Immature natural killer cell (primary cell): ENCODE measurements around the gene FADS3. TPM values are rescaled to one million over a fixed set of nuclear protein-coding genes. Genes with fewer than 3 reads are reported as not detected.

Source experiments
- DNase-seq, 3 donors: peaks; one replicate each; pipeline ENCODE4 v3.0.0; 2022; ENCODE audit warnings: mixed read lengths in 1 of 3
- H3K27ac Mint-ChIP-seq, 6 donors: one replicate each; pipeline ENCODE4 v1.8.0; 2020; ENCODE audit warnings: mixed read lengths in 6 of 6, mild to moderate bottlenecking in 5 of 6, inconsistent platforms in 4 of 6, moderate library complexity in 3 of 6
- H3K27me3 Mint-ChIP-seq, 3 donors: one replicate each; pipeline ENCODE4 v1.8.0; 2020 to 2021; ENCODE audit warnings: low read depth in 3 of 3, mild to moderate bottlenecking in 3 of 3, mixed read lengths in 3 of 3, moderate library complexity in 3 of 3, inconsistent platforms in 1 of 3
- H3K36me3 Mint-ChIP-seq, 3 donors: one replicate each; pipeline ENCODE4 v1.8.0; 2020; ENCODE audit warnings: mixed read lengths in 3 of 3, inconsistent platforms in 2 of 3, mild to moderate bottlenecking in 2 of 3
- H3K4me1 Mint-ChIP-seq, 2 donors: one replicate each; pipeline ENCODE4 v1.8.0; 2020; ENCODE audit warnings: inconsistent platforms in 2 of 2, mild to moderate bottlenecking in 2 of 2, mixed read lengths in 2 of 2, moderate library complexity in 1 of 2
- H3K4me3 Mint-ChIP-seq, 5 donors: one replicate each; pipeline ENCODE4 v1.8.0; 2020; ENCODE audit warnings: mild to moderate bottlenecking in 5 of 5, mixed read lengths in 5 of 5, inconsistent platforms in 3 of 5, moderate library complexity in 3 of 5
- H3K9me3 Mint-ChIP-seq, 6 donors: one replicate each; pipeline ENCODE4 v1.8.0; 2020; ENCODE audit warnings: mild to moderate bottlenecking in 6 of 6, mixed read lengths in 6 of 6, inconsistent platforms in 4 of 6, moderate library complexity in 3 of 6
- polyA plus RNA-seq, 3 donors: library from polyadenylated mRNA; unstranded; fragments of 300-500 nt; fragmentation: Illumina TruSeq; gene quantifications; one replicate each; pipeline ENCODE4 v1.2.3, GENCODE V29; 2021

Gene FADS3, protein sequence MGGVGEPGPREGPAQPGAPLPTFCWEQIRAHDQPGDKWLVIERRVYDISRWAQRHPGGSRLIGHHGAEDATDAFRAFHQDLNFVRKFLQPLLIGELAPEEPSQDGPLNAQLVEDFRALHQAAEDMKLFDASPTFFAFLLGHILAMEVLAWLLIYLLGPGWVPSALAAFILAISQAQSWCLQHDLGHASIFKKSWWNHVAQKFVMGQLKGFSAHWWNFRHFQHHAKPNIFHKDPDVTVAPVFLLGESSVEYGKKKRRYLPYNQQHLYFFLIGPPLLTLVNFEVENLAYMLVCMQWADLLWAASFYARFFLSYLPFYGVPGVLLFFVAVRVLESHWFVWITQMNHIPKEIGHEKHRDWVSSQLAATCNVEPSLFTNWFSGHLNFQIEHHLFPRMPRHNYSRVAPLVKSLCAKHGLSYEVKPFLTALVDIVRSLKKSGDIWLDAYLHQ
- 1 to 10 TPM; 3.2 to 6.2 (median 3.9) TPM for polyA plus RNA-seq

DNA sequence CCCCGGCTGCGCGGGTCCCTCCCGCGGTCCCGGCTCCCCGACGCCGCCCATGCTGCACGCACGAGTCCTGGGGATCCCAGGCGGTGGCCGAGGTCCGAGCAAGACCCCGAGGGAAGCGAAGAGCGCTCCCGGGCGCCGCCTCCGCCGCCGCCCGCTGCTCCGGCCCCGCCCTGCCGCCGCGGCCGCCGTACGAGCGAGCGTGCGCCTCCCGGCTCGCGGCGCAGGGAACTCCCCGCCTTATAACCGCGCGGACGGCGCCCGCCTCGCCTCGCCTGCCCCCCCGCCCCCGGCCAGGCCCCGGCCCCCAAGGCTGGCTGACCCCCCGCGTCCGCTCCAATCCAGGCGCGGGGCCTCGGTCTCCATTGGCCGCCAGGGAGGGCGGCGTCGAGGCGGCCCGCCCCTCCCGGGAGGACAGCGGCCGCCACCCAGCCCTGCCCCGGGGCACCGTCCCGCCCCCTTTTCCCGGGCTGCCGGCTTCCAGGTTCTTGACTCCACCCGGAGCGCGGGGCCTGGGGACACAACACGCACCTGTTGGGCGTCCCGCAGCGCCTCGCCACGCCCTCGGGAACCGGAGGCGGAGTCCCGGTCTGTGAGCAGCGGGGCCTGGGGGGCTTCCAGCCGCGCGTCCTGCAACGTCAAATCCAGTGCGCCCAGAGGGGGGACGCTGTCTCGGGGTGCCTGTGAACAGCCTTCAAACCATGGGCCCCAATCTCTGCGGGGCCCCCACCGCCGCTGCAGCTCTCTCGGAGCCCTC lies at the start of gene FADS3:
Gene FADS3, minus strand, starts transcription at position 215 of the 754 bp plus-strand sequence. Its CDS starts 164 bp downstream, at position 51.
- DNase-seq: peak; percentile 59 to 63 (median 61)
- H3K4me1 Mint-ChIP-seq: peaks cover 5 to 6% of the 10 kb centered on the region in 2 donors
- H3K36me3 Mint-ChIP-seq: no peaks in the 10 kb centered on the region
- H3K9me3 Mint-ChIP-seq: no peaks in the 10 kb centered on the region
- peak within 1 kb of the TSS in 5 of 6 donors; percentile 17 to 82 (median 49) for H3K27ac Mint-ChIP-seq
- H3K27me3 Mint-ChIP-seq: peaks cover 0 to 9% (median 0%) of the 10 kb centered on the region in 3 donors
- H3K4me3 Mint-ChIP-seq: peak within 1 kb of the TSS; percentile 80 to 88 (median 81)

DNA sequence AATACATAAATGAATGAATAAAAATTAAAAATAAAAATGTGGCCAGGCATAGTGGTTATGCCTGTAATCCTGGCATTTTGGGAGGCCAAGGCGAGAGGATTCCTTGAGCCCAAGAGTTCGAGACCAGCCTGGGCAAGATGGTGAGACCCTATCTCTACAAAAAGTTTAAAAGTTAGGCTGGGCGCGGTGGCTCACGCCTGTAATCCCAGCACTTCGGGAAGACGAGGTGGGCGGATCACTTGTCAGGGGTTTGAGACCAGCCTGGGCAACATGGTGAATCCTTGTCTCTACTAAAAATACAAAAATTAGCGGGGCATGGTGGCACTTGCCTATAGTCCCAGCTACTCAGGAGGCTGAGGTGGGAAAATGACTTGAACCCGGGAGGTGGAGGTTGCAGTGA lies 49.1 kb upstream of the FADS3 start:
- Mint-ChIP-seq H3K4me1 (no peaks in the 10 kb centered on the region), H3K27ac (no peak overlapping the region), H3K36me3 (peaks cover 0 to 10% (median 0%) of the 10 kb centered on the region in 3 donors), H3K9me3 (peaks cover 2 to 16% (median 4%) of the 10 kb centered on the region in 6 donors), H3K4me3 (no peak overlapping the region), H3K27me3 (peaks cover 1 to 19% (median 4%) of the 10 kb centered on the region in 3 donors)
- DNase-seq: no peak

DNA sequence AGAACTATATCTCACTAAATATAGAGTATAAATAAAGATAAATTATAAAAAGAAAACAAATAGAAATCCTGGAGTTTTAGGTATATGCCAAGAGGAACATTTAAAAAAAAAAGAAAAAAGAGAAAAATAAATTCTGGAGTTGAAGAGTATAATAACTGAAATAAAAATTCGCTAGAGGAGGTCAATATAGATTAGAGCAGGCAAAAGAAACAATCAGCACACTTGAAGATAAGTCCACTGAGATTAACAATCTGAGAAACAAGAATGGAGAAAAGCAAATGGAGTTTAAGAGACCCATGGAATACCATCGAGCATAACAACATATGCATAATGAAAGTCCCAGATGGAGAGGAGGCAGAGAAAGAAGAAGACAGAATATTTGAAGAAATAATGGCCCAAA lies 44.5 kb upstream of the FADS3 start:
- H3K4me1 Mint-ChIP-seq: no peaks in the 10 kb centered on the region
- no peak overlapping the region for H3K4me3 Mint-ChIP-seq
- H3K27ac Mint-ChIP-seq: no peak overlapping the region
- peaks cover 2 to 21% (median 6%) of the 10 kb centered on the region in 6 donors for H3K9me3 Mint-ChIP-seq
- H3K27me3 Mint-ChIP-seq: peaks cover 1 to 29% (median 13%) of the 10 kb centered on the region in 3 donors
- H3K36me3 Mint-ChIP-seq: peaks cover 0 to 13% (median 0%) of the 10 kb centered on the region in 3 donors
- no peak for DNase-seq

DNA sequence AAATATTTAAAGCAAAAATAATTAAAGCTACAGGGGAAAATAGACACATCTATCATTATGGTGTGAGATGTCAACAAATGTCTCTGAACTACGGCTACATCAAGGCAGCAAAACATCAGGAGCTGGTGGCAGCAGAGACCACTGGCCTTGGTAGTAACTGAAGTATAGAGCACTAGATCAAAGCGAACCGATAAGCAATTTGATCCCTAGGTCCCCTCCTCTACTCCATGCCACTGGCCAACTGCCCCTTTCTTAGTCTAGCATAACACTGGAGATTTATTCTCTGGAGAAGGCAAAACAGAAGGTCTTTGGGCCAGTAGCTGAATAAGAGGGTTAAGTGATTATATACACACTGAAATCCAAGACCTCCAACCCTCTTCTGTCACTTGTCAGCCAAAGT lies 39.6 kb upstream of the FADS3 start:
- H3K27ac Mint-ChIP-seq: no peak overlapping the region
- peaks cover 0 to 6% (median 0%) of the 10 kb centered on the region in 3 donors for H3K36me3 Mint-ChIP-seq
- peaks cover 1 to 15% (median 14%) of the 10 kb centered on the region in 3 donors for H3K27me3 Mint-ChIP-seq
- H3K9me3 Mint-ChIP-seq: peaks cover 0 to 7% (median 2%) of the 10 kb centered on the region in 6 donors
- no peak overlapping the region for H3K4me3 Mint-ChIP-seq
- no peaks in the 10 kb centered on the region for H3K4me1 Mint-ChIP-seq
- no peak for DNase-seq

DNA sequence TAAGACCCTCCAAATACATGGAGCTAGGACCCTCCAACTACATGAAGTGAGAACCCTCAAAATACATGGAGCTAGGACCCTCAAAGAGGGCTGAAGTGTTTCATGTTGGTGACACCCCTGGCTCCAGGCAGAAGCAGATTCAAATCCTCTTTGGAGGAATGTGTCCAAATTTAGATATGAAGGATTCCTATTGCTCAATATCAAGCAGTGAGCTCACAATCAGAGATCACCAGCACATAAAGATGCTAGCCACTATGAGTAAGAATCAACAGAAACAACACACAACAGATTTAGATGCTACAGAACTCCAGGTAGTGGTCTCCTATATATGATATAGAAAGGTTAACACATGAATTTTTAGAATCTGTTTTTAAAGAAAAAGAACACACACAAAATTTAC lies 37.3 kb upstream of the FADS3 start:
- H3K9me3 Mint-ChIP-seq: peaks cover 0 to 4% (median 0%) of the 10 kb centered on the region in 6 donors
- H3K27me3 Mint-ChIP-seq: peaks cover 4 to 13% (median 6%) of the 10 kb centered on the region in 3 donors
- no peak overlapping the region for H3K27ac Mint-ChIP-seq
- H3K4me1 Mint-ChIP-seq: no peaks in the 10 kb centered on the region
- H3K36me3 Mint-ChIP-seq: peaks cover 0 to 4% (median 0%) of the 10 kb centered on the region in 3 donors
- no peak for DNase-seq
- no peak overlapping the region for H3K4me3 Mint-ChIP-seq

DNA sequence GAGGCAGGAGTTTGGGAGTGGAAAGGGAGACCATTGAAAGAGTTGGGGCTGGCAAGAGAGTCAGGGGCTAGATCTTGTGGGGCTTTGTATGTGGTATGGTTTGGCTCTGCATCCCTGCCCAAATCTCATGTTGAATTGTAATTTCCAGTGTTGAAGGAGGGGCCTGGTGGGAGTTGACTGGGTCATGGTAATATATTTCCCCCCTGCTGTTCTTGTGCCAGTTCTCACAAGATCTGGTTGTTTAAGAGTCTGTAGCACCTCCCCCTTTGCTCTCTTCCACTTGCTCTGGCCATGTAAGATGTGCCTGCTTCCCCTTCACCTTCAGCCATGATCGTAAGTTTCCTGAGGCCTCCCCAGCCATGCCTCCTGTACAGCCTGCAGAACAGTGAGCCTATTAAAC lies 36.2 kb upstream of the FADS3 start:
- no peak overlapping the region for H3K4me3 Mint-ChIP-seq
- no peak for DNase-seq
- H3K27ac Mint-ChIP-seq: no peak overlapping the region
- peaks cover 0 to 2% (median 0%) of the 10 kb centered on the region in 6 donors for H3K9me3 Mint-ChIP-seq
- H3K27me3 Mint-ChIP-seq: peaks cover 5 to 7% (median 6%) of the 10 kb centered on the region in 3 donors
- no peaks in the 10 kb centered on the region for H3K4me1 Mint-ChIP-seq
- no peaks in the 10 kb centered on the region for H3K36me3 Mint-ChIP-seq

DNA sequence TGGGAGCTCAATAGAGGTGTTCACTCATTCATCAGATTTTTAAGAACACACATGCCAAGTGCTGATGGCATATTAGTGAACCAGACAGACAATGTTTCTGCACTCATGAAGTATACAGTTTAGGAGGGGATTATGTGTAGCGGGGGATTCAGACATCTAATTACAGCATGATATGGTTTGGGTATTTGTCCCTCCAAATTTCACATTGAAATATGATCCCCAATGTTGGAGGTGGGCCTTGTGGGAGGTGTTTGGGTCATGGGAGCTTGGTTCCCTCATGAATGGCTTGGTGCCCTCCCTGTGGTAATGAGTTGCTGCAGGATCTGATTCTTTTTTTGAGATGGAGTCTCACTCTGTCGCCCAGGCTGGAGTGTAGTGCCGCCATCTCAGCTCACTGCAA lies 34.9 kb upstream of the FADS3 start:
- H3K36me3 Mint-ChIP-seq: no peaks in the 10 kb centered on the region
- no peaks in the 10 kb centered on the region for H3K4me1 Mint-ChIP-seq
- H3K9me3 Mint-ChIP-seq: no peaks in the 10 kb centered on the region
- no peak overlapping the region for H3K27ac Mint-ChIP-seq
- no peak for DNase-seq
- peaks cover 4 to 5% (median 4%) of the 10 kb centered on the region in 3 donors for H3K27me3 Mint-ChIP-seq
- no peak overlapping the region for H3K4me3 Mint-ChIP-seq

DNA sequence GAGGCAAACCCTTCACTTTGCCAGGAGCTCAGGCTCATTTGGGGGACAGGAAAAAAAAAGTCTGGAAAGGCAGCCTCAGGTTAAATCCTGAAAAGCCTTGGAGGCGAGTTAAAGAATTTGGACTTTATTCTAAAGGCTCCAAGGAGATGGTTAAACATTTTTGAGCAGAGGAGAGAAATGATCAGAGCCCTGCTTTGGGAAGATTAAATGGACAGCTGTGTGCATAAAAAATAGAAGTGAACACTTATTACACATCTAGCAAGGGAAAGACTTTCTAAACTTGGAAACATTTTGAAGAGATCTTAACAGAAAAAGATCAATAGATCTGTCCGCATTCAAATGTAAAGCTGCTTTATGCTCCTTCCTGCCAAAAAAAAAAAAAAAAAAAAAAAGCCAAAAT lies 34.4 kb upstream of the FADS3 start:
- H3K36me3 Mint-ChIP-seq: no peaks in the 10 kb centered on the region
- H3K27ac Mint-ChIP-seq: no peak overlapping the region
- H3K4me3 Mint-ChIP-seq: no peak overlapping the region
- H3K27me3 Mint-ChIP-seq: peaks cover 3 to 5% (median 4%) of the 10 kb centered on the region in 3 donors
- H3K4me1 Mint-ChIP-seq: no peaks in the 10 kb centered on the region
- H3K9me3 Mint-ChIP-seq: no peaks in the 10 kb centered on the region
- no peak for DNase-seq

DNA sequence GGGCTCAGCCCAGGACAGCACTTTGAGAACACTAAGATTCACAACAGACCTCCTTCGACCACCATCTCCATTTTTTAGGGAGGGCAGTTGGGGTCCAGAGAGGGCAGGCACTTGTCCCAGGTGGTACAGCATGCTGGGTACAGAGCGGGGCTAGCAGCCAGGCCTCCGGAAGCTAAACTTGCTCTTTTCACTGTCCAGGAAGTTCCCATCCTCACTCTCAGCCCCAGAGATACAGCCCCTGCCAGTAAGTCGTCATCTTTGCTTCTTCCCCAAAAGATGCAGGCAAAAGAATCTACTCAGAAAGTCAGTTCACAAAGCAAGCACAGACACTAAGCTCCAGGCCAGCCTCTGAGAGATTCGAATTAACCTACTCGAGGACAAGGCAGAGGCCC lies 32.7 kb upstream of the FADS3 start:
- DNase-seq: no peak

DNA sequence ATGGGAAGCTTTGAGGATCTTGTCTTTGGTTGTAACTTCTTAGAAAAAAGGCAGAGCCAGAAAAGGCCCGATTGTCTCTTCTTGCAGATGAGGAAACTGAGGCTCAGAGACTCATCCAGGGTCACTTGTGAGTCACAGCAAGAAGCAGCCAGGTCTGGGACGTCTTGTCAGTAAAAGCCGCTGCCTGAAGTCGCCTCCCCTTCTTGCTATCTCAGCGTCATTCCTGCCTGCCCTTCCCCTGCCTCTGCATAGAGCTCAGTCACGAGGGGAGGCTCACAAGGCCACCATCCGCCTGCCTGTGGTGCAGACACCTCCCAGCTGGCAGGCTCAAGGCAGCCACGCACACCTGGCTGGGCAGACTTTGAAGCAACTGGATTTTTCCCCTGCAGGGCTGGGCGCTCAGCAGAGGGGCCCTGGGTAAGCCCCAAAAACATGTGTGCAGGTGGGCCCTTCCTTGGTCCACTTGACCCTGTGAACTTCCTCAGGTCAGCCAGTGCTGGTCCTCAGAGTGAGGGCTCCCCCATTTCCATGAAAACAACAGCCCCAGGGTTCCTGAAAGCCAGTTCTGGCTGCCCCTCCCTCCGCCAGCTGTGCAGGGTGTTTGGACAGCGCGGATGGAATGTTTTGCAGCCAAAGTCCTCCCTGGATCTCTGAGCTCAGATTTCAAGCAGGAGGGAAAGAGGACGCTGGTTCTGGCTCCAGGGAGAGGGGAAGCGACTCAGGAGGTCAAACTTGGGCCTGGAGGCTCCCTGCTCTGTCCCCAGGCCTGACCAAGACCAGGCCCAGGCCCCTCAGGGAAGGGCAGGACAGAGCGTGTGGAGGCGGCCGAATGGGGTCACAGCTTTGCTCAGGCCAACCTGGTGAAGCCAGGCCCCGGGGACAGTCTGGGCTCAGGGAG lies 32.1 kb upstream of the FADS3 start:
- peaks cover 0 to under 1% of the 10 kb centered on the region in 2 donors for H3K4me1 Mint-ChIP-seq
- H3K9me3 Mint-ChIP-seq: no peaks in the 10 kb centered on the region
- H3K27ac Mint-ChIP-seq: no peak overlapping the region
- no peak overlapping the region for H3K4me3 Mint-ChIP-seq
- no peak for DNase-seq
- H3K36me3 Mint-ChIP-seq: no peaks in the 10 kb centered on the region
- H3K27me3 Mint-ChIP-seq: peaks cover 5 to 11% (median 7%) of the 10 kb centered on the region in 3 donors

More for the DNA sequence above, 32.7 kb upstream of the FADS3 start:
- Mint-ChIP-seq H3K27ac (no peak overlapping the region), H3K4me1 (no peaks in the 10 kb centered on the region), H3K9me3 (no peaks in the 10 kb centered on the region), H3K27me3 (peaks cover 5 to 7% (median 6%) of the 10 kb centered on the region in 3 donors), H3K36me3 (no peaks in the 10 kb centered on the region), H3K4me3 (no peak overlapping the region)

DNA sequence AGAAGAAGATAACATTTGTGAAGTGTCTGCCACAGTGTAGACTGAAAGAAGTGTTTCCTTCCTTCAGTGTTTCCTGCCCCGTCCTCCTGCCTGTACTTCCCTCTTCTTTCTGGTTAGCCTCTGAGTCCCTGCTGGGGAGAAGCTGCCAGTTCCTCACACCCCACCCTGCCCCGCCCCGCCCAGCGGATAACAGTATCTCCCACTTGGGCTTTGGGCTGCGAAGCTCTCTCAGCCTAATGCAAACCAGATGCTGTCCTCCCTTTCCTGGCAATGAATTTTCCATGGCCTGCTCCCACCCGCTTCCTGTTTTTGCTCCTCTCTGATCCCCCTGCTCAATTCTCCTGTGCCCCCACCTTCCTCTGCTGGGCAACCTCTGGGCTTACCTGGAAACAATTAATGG lies 31.2 kb upstream of the FADS3 start:
- Mint-ChIP-seq H3K9me3 (no peaks in the 10 kb centered on the region), H3K4me1 (peaks cover 7 to 8% of the 10 kb centered on the region in 2 donors), H3K27ac (no peak overlapping the region), H3K36me3 (no peaks in the 10 kb centered on the region), H3K27me3 (peaks cover 12 to 19% (median 15%) of the 10 kb centered on the region in 3 donors), H3K4me3 (no peak overlapping the region)
- no peak for DNase-seq

DNA sequence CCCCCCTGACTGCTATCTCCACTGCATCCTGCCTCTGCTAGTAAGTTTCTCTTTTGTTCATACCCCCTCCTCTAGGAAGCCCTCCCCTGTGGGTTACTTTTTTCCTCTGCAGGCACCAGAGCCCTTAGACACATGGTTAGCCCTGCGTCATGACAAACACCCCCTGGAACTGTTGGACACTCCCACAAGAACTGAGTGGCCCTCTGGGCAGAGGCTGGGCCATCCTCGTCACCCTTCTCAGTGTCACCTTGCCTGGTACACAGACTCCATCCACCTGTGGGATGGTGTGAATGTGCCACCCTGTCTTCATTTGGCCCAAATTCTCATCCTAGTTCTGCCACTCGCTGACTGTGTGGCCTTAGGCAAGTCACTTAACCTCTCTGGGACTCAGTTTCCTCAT lies 30.1 kb upstream of the FADS3 start:
- DNase-seq: no peak
- H3K27me3 Mint-ChIP-seq: peaks cover 15 to 19% (median 17%) of the 10 kb centered on the region in 3 donors
- peaks cover 8 to 9% of the 10 kb centered on the region in 2 donors for H3K4me1 Mint-ChIP-seq
- no peaks in the 10 kb centered on the region for H3K36me3 Mint-ChIP-seq
- no peaks in the 10 kb centered on the region for H3K9me3 Mint-ChIP-seq
- peak overlapping the region in 1 of 5 donors; percentile 11 for H3K4me3 Mint-ChIP-seq
- no peak overlapping the region for H3K27ac Mint-ChIP-seq
